ENCODE results near the gene GALNT10. TPM values are rescaled to one million over a fixed set of nuclear protein-coding genes. Genes with fewer than 3 reads are reported as not detected.

Gene GALNT10
- total and polyA plus RNA-seq, 2 of the 4 experiments (the other 2 are of a cell fraction): 46.2 to 67.0 TPM

GRCh38 chr5:154401355-154401754 lies 210.8 kb downstream of the GALNT10 start:
- Histone ChIP-seq H3K14ac (replicated peaks; ENCODE audit: low read depth, low read length) (no peak overlapping the region), H4K8ac (ENCODE audit: low read depth in 2 of 2, low read length in 2 of 2) (no peak overlapping the region), H2BK20ac (ENCODE audit: low read depth, low read length) (no peak overlapping the region), H2BK5ac (ENCODE audit: low read depth, low read length, poor library complexity, severe bottlenecking) (no peak overlapping the region), H4K91ac (ENCODE audit: insufficient read depth, low read depth, low read length) (no peak overlapping the region), H3K23ac (ENCODE audit: low read depth, low read length) (no peak overlapping the region), H3K27ac (ENCODE audit: insufficient read depth, low read length) (no peak overlapping the region), H3K9ac (ENCODE audit: low read depth, low read length) (no peak overlapping the region), H3K27me3 (ENCODE audit: control insufficient read depth, insufficient read depth, low read length) (no peaks in the 10 kb centered on the region), H2AK9ac (replicated peaks; ENCODE audit: low read depth, low read length, poor library complexity) (no peak overlapping the region), H3K56ac (ENCODE audit: extremely low read depth, insufficient read depth, low read length) (no peak overlapping the region), H3K4ac (ENCODE audit: low read depth, low read length) (no peak overlapping the region), H4K20me1 (ENCODE audit: insufficient read depth, low read length) (no peaks in the 10 kb centered on the region), H3K4me2 (ENCODE audit: low read depth, low read length) (no peak overlapping the region), H2AK5ac (ENCODE audit: low read depth, low read length) (no peak overlapping the region), H3K79me1 (ENCODE audit: low read depth in 1 of 2, low read length in 2 of 2) (peaks cover 0 to 7% of the 10 kb centered on the region in 2 experiments; a peak in 2 of 4 replicates), H3K36me3 (ENCODE audit: control insufficient read depth, insufficient read depth, low read length) (no peaks in the 10 kb centered on the region), H3K9me1 (ENCODE audit: insufficient read depth, low read length) (0 out of 2 replicates have a peak, but pooled peaks cover 5% of the 10 kb centered on the region), H3K18ac (ENCODE audit: low read depth, low read length) (no peak overlapping the region), H2BK15ac (ENCODE audit: low read depth, low read length) (no peak overlapping the region), H2AFZ (replicated peaks; ENCODE audit: low read length, poor library complexity) (no peak overlapping the region), H3K4me1 (ENCODE audit: control insufficient read depth, insufficient read depth, low read length) (peaks cover 2% of the 10 kb centered on the region; the same call in 1 of the 2 replicates), H2BK120ac (ENCODE audit: low read depth, low read length) (no peak overlapping the region), H3K9me3 (ENCODE audit: control insufficient read depth, insufficient read depth, low read length) (no peaks in the 10 kb centered on the region), H3K4me3 (ENCODE audit: insufficient read depth, low read depth, low read length) (no peak overlapping the region), H4K5ac (ENCODE audit: low read depth, low read length) (no peak overlapping the region)
- ChIA-PET POLR2A (ENCODE audit: unreplicated experiment) (no interaction called here), CTCF (no interaction called here)
- in situ Hi-C loops (cut with MboI; ENCODE audit: low sequenced_read_pairs) (no loop called here), intact Hi-C loops (cut with micrococcal nuclease) (no loop called here), dilution Hi-C loops (cut with HindIII; ENCODE audit: low sequenced_read_pairs, unreplicated experiment) (no loop called here)
- DNase-seq: no peak
- no CpG with 5 or more reads among the region's 5 CpGs for WGBS, 2 experiments (ENCODE audit: extremely low coverage in 2 of 2, insufficient read length in 1 of 2)
- BruUV-seq (replicated peaks): no TSS peak
- no peak for TF ChIP-seq MAFK (IDR thresholded peaks at IDR 0.05; ENCODE audit: low read depth, low read length)
- no peak for TF ChIP-seq CTCF (conservative IDR thresholded peaks at IDR 0.05; ENCODE audit: low read depth, low read length)
- TF ChIP-seq, protein P1, sequence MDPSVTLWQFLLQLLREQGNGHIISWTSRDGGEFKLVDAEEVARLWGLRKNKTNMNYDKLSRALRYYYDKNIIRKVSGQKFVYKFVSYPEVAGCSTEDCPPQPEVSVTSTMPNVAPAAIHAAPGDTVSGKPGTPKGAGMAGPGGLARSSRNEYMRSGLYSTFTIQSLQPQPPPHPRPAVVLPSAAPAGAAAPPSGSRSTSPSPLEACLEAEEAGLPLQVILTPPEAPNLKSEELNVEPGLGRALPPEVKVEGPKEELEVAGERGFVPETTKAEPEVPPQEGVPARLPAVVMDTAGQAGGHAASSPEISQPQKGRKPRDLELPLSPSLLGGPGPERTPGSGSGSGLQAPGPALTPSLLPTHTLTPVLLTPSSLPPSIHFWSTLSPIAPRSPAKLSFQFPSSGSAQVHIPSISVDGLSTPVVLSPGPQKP (IDR thresholded peaks at IDR 0.05; ENCODE audit: borderline replicate concordance, low read depth, low read length): no peak
- ATAC-seq (ENCODE audit: low read depth): no peak

Measured in IMR-90 (cell line).